Esophagus squamous epithelium (tissue), 5 donors: ENCODE measurements around the gene CLDN20. TPM values are rescaled to one million over a fixed set of nuclear protein-coding genes. Genes with fewer than 3 reads are reported as not detected.

Experiments
- DNase-seq: peaks from one replicate; lab custom pipeline; 2025; lab: John Stamatoyannopoulos, UW
- H3K27ac ChIP-seq, 4 donors: fragments of 200-600 bp; sonication (generic); one replicate each; pipeline ENCODE4 v1.5.1; 2016 to 2019; ENCODE audit warnings: mild to moderate bottlenecking in 1 of 4
- H3K27me3 ChIP-seq, 4 donors: fragments of 200-600 bp; sonication (generic); 1 replicate in 3 of 4; 2 replicates in 1 of 4; pipeline versions ENCODE4 v1.5.1 to v1.6.0; 2017 to 2021; ENCODE audit warnings: antibody characterized with exemption in 1 of 4
- H3K36me3 ChIP-seq, 3 donors: fragments of 200-600 bp; sonication (generic); one replicate each; pipeline ENCODE4 v1.5.1; 2016 to 2019
- H3K4me1 ChIP-seq, 3 donors: fragments of 200-600 bp; sonication (generic); one replicate each; pipeline ENCODE4 v1.5.1; 2017 to 2019
- H3K4me3 ChIP-seq, 4 donors: fragments of 200-600 bp; sonication (generic); 1 replicate in 3 of 4; 2 replicates in 1 of 4; pipeline ENCODE4 v1.5.1; 2016 to 2019; ENCODE audit warnings: mild to moderate bottlenecking in 2 of 4, moderate library complexity in 1 of 4
- H3K9me3 ChIP-seq, 3 donors: fragments of 200-600 bp; sonication (generic); one replicate each; pipeline ENCODE4 v1.5.1; 2016 to 2019
- CTCF ChIP-seq, 6 experiments: fragments of 450-650 bp in 4 of 6; fragments of 200-600 bp in 2 of 6; sonication (generic) in 2 of 6; IDR thresholded peaks; one replicate each; pipeline ENCODE4 v1.5.1; 2016 to 2019; ENCODE audit warnings: antibody characterized with exemption in 6 of 6, mild to moderate bottlenecking in 4 of 6, moderate library complexity in 4 of 6
- POLR2A ChIP-seq, 4 donors: fragments of 450-650 bp; IDR thresholded peaks; one replicate each; pipeline ENCODE4 v1.6.1; 2017; ENCODE audit warnings: antibody characterized with exemption in 4 of 4, mild to moderate bottlenecking in 4 of 4, moderate library complexity in 3 of 4
- WGBS, 2 donors: methylation state at CpG; one replicate each; pipeline ENCODE4 v1.1.5; 2018; 5-methylcytosine and 5-hydroxymethylcytosine counted together
- intact Hi-C: fragments of 100-400 bp; cut with DNase I; formaldehyde crosslinking; loops from one replicate; pipeline ENCODE4 v1.15.0; 2022
- total RNA-seq, 4 donors: library from RNA; depleted of rRNA; stranded (reverse); fragments of >200 nt; gene quantifications; one replicate each; pipeline ENCODE4 v1.1.0, GENCODE V29; 2016
- donor health status: DM: yes; HTN: yes; CAD: no.

CLDN20 gene
- total RNA-seq, 4 donors from 2014 or later, result 0.19 TPM; not detected in 3

- H3K4me3 ChIP-seq, result no peak overlapping the region
- 82 to 94% methylated on average over 3 of the region's 3 CpGs for WGBS, 2 donors
- DNase-seq, result no peak
- no peak for TF ChIP-seq CTCF (IDR thresholded peaks at IDR 0.05)
- no peak for TF ChIP-seq POLR2A (IDR thresholded peaks at IDR 0.05)
- no peaks in the 10 kb centered on the region for H3K27me3 ChIP-seq
- no peak overlapping the region for H3K27ac ChIP-seq
- H3K4me1 ChIP-seq, result no peaks in the 10 kb centered on the region
- peaks cover 0 to 74% (median 11%) of the 10 kb centered on the region in 3 donors for H3K36me3 ChIP-seq
- no peaks in the 10 kb centered on the region for H3K9me3 ChIP-seq
- intact Hi-C loops, result no loop called here
Observed at GRCh38 chr6:155297669-155298068, 33.9 kb downstream of the CLDN20 start.

- no peak overlapping the region for H3K4me3 ChIP-seq
- no peaks in the 10 kb centered on the region for H3K9me3 ChIP-seq
- intact Hi-C loops, result no loop called here
- H3K27me3 ChIP-seq, result no peaks in the 10 kb centered on the region
- 94 to 96% methylated on average over 2 of the region's 2 CpGs for WGBS, 2 donors
- H3K4me1 ChIP-seq, result no peaks in the 10 kb centered on the region
- TF ChIP-seq POLR2A (IDR thresholded peaks at IDR 0.05) (no peak), CTCF (IDR thresholded peaks at IDR 0.05) (no peak)
- DNase-seq, result no peak
- peaks cover 0 to 67% (median 0%) of the 10 kb centered on the region in 3 donors for H3K36me3 ChIP-seq
- H3K27ac ChIP-seq, result no peak overlapping the region
Observed at GRCh38 chr6:155301867-155302266, 38.1 kb downstream of the CLDN20 start.

- no peaks in the 10 kb centered on the region for H3K27me3 ChIP-seq
- H3K4me1 ChIP-seq, result no peaks in the 10 kb centered on the region
- no peak for DNase-seq
- WGBS, 2 donors, result 56 to 66% methylated on average over 4 of the region's 4 CpGs
- H3K4me3 ChIP-seq, result no peak overlapping the region
- intact Hi-C loops, result no loop called here
- TF ChIP-seq CTCF (IDR thresholded peaks at IDR 0.05) (no peak), POLR2A (IDR thresholded peaks at IDR 0.05) (no peak)
- no peak overlapping the region for H3K27ac ChIP-seq
- no peaks in the 10 kb centered on the region for H3K9me3 ChIP-seq
- peaks cover 0 to 67% (median 0%) of the 10 kb centered on the region in 3 donors for H3K36me3 ChIP-seq
Observed at GRCh38 chr6:155303361-155303870, 39.6 kb downstream of the CLDN20 start.

- intact Hi-C loops, result no loop called here
- DNase-seq, result no peak
- Histone ChIP-seq H3K9me3 (no peaks in the 10 kb centered on the region), H3K36me3 (peaks cover 0 to 57% (median 0%) of the 10 kb centered on the region in 3 donors), H3K27ac (no peak overlapping the region), H3K27me3 (no peaks in the 10 kb centered on the region), H3K4me3 (no peak overlapping the region), H3K4me1 (peaks cover 0 to 26% (median 4%) of the 10 kb centered on the region in 3 donors)
- TF ChIP-seq POLR2A (IDR thresholded peaks at IDR 0.05) (no peak), CTCF (IDR thresholded peaks at IDR 0.05) (no peak)
- 68 to 100% methylated on average over 2 of the region's 2 CpGs for WGBS, 2 donors
Observed at GRCh38 chr6:155306958-155307357, 43.1 kb downstream of the CLDN20 start.

GRCh38 chr6:155309150-155309549 lies 45.3 kb downstream of the CLDN20 start:
- H3K4me3 ChIP-seq, result no peak overlapping the region
- intact Hi-C loops, result no loop called here
- H3K27ac ChIP-seq, result no peak overlapping the region
- no peak for TF ChIP-seq CTCF (IDR thresholded peaks at IDR 0.05)
- TF ChIP-seq POLR2A (IDR thresholded peaks at IDR 0.05), result no peak
- no peak for DNase-seq
- peaks cover 0 to 38% (median 0%) of the 10 kb centered on the region in 3 donors for H3K36me3 ChIP-seq
- no peaks in the 10 kb centered on the region for H3K27me3 ChIP-seq
- peaks cover 0 to 38% (median 7%) of the 10 kb centered on the region in 3 donors for H3K4me1 ChIP-seq
- H3K9me3 ChIP-seq, result no peaks in the 10 kb centered on the region
- 79 to 90% methylated on average over 4 of the region's 4 CpGs for WGBS, 2 donors
